ENCODE results near the gene LGALS3BP. TPM values are rescaled to one million over a fixed set of nuclear protein-coding genes. Genes with fewer than 3 reads are reported as not detected.
"Not testable (repeated sequence)": the region's sequence is repeated elsewhere in the genome, so short reads cannot be mapped to it uniquely, and the experiment has no call there.

Gene LGALS3BP
- total RNA-seq, 1 donor from 2014 or later, result 365 TPM

DNA sequence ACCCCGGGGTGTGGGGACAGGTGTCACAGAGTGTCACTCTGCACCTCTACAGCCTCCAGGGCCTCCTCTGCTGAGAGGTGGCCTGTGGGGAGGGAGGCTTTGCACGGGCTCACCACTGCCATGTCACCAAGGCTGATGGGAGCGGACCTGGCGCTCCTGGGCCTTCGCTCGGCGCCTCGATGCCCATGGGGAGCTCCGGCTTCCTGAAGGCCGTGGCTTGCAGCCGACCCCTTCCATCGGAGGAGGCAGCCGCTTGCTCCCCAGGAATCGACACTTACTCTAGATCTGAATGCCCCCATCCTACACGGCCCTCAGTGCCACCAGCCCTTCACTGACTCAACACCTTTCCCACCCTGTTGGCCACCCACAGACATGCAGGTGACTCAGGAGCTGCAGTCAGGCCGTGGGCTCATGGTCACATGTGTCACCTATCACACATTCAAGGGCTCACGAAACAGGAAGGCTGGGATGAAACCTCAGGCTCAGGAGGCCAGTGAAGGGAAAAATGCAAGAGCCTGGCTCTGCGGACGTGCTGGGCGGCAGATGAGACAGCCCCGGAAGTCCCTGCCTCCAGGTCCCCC, 11.9 kb downstream of the LGALS3BP start:
- peaks cover 3 to 4% of the 10 kb centered on the region in 2 donors for H3K4me1 ChIP-seq
- intact Hi-C loops (cut with DNase I), result loop anchor here (5.0 kb wide), 1 partner anchor 61 kb away; no protein-coding TSS in a partner anchor
- DNase-seq (ENCODE audit: low spot score in 2 of 2), result no peak
- H3K4me3 ChIP-seq, result no peak overlapping the region
- H3K36me3 ChIP-seq, result peaks cover 0 to 7% of the 10 kb centered on the region in 2 donors
- H3K9me3 ChIP-seq, result no peaks in the 10 kb centered on the region
- TF ChIP-seq, protein P1, sequence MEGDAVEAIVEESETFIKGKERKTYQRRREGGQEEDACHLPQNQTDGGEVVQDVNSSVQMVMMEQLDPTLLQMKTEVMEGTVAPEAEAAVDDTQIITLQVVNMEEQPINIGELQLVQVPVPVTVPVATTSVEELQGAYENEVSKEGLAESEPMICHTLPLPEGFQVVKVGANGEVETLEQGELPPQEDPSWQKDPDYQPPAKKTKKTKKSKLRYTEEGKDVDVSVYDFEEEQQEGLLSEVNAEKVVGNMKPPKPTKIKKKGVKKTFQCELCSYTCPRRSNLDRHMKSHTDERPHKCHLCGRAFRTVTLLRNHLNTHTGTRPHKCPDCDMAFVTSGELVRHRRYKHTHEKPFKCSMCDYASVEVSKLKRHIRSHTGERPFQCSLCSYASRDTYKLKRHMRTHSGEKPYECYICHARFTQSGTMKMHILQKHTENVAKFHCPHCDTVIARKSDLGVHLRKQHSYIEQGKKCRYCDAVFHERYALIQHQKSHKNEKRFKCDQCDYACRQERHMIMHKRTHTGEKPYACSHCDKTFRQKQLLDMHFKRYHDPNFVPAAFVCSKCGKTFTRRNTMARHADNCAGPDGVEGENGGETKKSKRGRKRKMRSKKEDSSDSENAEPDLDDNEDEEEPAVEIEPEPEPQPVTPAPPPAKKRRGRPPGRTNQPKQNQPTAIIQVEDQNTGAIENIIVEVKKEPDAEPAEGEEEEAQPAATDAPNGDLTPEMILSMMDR (IDR thresholded peaks at IDR 0.05), result no peak
- no peaks in the 10 kb centered on the region for H3K27me3 ChIP-seq
- H3K27ac ChIP-seq, result no peak overlapping the region

DNA sequence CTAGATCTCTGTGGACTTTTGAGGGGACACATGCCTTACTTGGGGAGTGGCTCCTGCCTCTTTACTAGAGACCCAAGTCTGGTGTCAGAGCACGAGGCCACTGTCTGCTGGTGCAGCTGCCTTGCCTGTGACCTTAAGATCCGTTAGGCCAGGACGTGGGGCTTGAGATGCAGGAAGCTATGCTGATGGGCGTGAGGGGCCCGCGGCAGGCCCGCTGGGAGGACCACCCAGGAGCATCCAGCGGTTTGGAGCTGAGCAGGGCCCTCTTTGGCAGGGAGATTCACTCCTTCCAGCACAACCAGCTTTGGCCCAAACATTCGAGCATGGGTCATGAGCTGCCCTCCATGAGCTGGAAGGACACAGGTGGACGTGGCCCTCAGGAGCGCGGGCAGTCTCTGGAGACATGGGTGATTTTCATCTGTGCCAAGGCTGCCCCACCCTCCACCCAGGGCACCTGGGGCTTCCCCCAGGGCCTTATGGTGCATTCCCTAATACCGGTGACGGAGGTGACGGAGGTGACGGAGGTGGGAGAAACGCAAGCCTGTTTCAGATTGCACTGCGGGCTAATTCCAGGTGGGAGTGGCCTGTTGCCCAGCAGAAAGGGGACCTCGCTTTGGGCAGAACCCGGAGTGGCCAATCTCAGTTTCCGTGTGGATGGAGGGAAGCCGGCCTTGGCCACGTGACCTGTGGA, 12.7 kb downstream of the LGALS3BP start:
- TF ChIP-seq, protein P1 (IDR thresholded peaks at IDR 0.05), result no peak
- Histone ChIP-seq H3K4me3 (no peak overlapping the region), H3K27me3 (no peaks in the 10 kb centered on the region), H3K4me1 (peaks cover 3 to 4% of the 10 kb centered on the region in 2 donors), H3K9me3 (no peaks in the 10 kb centered on the region), H3K27ac (no peak overlapping the region), H3K36me3 (peaks cover 0 to 7% of the 10 kb centered on the region in 2 donors)
- intact Hi-C loops (cut with DNase I), result loop anchor here (5.0 kb wide), 1 partner anchor 60 kb away; no protein-coding TSS in a partner anchor
- no peak for DNase-seq (ENCODE audit: low spot score in 2 of 2)

DNA sequence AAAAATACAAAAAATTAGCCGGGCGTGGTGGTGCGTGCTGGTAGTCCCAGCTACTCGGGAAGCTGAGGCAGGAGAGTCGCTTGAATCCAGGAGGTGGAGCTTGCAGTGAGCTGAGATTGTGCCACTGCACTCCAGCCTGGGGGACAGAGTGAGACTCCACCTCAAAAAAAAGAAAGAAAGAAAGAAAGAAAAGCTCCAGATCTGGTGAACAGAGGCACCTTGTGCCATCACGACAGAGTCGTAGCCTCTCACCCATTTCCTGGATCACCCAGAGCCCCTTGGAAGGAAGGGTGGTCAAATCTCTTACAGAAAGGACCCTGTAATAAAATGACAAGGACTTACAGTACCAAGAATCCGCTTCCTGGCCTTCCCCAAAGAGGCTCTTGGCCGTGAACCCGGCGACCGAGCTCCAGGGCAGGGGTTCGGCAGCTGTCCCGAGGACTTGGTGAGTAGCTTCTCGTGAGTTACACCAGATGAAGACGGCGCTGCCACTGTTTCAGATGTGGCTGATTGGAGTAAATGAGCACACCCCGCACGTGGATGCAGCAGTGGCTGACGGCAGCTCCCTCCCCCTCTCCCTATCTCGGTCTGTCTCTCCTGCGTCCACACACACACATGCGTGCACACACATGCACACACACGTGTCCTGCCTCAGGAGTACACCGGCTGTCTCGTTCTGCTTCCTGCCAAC, 13.5 kb downstream of the LGALS3BP start:
- H3K4me1 ChIP-seq, result no peaks in the 10 kb centered on the region
- H3K9me3 ChIP-seq, result no peaks in the 10 kb centered on the region
- H3K4me3 ChIP-seq, result no peak overlapping the region
- no peak overlapping the region for H3K27ac ChIP-seq
- no peak for DNase-seq (ENCODE audit: low spot score in 2 of 2)
- intact Hi-C loops (cut with DNase I), result loop anchor here (5.0 kb wide), 1 partner anchor 59 kb away; no protein-coding TSS in a partner anchor
- no peaks in the 10 kb centered on the region for H3K27me3 ChIP-seq
- TF ChIP-seq, protein P1 (IDR thresholded peaks at IDR 0.05), result no peak
- peaks cover 0 to 7% of the 10 kb centered on the region in 2 donors for H3K36me3 ChIP-seq

DNA sequence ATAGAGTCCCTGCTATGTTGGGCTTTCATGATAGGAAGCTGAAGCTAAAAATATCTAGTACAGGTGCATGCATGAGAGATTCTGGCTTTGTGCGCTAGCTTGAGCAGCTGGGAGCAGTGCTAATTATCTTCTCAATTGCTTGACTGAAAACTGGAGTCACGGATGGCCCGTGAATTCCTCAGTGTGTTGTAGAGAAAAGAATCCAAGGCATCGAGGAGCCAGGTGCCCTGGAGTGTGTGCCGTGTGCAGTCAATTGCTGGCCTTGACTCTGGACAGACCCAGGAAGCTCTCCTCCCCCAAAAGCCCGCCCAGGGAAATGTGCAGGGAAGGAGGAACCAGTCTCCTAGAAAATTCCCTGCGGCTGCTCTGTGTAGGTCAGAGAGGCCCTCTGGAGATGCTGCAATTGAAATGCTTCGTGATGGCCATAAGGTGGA, 14.2 kb downstream of the LGALS3BP start:
- intact Hi-C loops (cut with DNase I), result loop anchor here (5.0 kb wide), 1 partner anchor 58 kb away; no protein-coding TSS in a partner anchor
- peaks cover 0 to 7% of the 10 kb centered on the region in 2 donors for H3K36me3 ChIP-seq
- TF ChIP-seq, protein P1 (IDR thresholded peaks at IDR 0.05), result no peak

DNA sequence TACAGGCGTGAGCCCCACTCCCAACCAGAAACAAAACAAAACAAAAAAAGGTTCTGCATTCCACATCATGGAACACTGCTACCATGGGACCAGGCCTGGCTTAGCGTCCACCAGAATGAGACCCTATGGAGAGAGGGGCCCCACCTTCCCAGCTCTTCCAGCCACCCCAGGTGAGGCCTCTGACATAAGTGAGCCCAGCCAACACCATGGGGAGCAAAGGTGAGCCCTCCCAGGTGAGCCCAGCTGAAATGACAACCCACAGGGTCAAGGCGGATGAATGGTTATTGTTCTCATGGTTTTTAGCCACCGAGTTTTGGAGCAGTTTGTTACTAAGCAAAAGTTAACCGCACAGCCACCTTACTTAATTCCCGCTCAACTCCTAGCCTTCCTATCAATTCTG, 16.3 kb downstream of the LGALS3BP start:
- Histone ChIP-seq H3K36me3 (no peaks in the 10 kb centered on the region), H3K4me3 (no peak overlapping the region), H3K27ac (no peak overlapping the region), H3K9me3 (no peaks in the 10 kb centered on the region), H3K4me1 (no peaks in the 10 kb centered on the region), H3K27me3 (no peaks in the 10 kb centered on the region)
- DNase-seq (ENCODE audit: low spot score in 2 of 2), result no peak
- intact Hi-C loops (cut with DNase I), result no loop called here
- TF ChIP-seq, protein P1 (IDR thresholded peaks at IDR 0.05), result no peak

More for the DNA sequence above, 14.2 kb downstream of the LGALS3BP start:
- H3K9me3 ChIP-seq, result no peaks in the 10 kb centered on the region
- no peaks in the 10 kb centered on the region for H3K4me1 ChIP-seq
- no peak overlapping the region for H3K27ac ChIP-seq
- DNase-seq (ENCODE audit: low spot score in 2 of 2), result no peak
- H3K4me3 ChIP-seq, result no peak overlapping the region
- H3K27me3 ChIP-seq, result no peaks in the 10 kb centered on the region

DNA sequence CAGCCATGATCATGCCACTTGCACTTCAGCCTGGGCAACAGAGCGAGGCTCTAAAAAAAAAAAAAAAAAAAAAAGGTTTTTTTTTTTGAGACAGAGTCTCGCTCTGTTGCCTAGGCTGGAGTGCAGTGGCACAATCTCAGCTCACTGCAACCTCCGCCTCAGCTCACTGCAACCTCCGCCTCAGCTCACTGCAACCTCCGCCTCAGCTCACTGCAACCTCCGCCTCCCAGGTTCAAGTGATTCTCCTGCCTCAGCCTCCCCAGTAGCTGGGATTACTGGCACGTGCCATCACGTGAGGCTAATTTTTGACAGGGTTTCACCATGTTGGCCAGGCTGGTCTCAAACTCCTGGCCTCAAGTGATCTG, 16.8 kb downstream of the LGALS3BP start:
- H3K27me3 ChIP-seq; H3K4me3 ChIP-seq; H3K27ac ChIP-seq; DNase-seq (ENCODE audit: low spot score in 2 of 2); H3K9me3 ChIP-seq; intact Hi-C loops (cut with DNase I); H3K36me3 ChIP-seq; H3K4me1 ChIP-seq: not testable (repeated sequence)

Data from ascending aorta (tissue), 2 donors.